ENCODE data around the gene CSNK2A2.

GRCh38 chr16:58123896-58124600 lies 73.9 kb downstream of the CSNK2A2 start:
- no peak for TF ChIP-seq GATA2 (IDR thresholded peaks at IDR 0.05; ENCODE audit: low read depth, low read length)
- TF ChIP-seq GATA3 (IDR thresholded peaks at IDR 0.05; ENCODE audit: low read depth, low read length), result no peak
